Endodermal cell (in vitro differentiated cells): ENCODE results near the gene LHFPL2. TPM values are rescaled to one million over a fixed set of nuclear protein-coding genes. Genes with fewer than 3 reads are reported as not detected.
A peak's percentile ranks its signal among the peaks of the same experiment; 100 is the strongest.

Source experiments
- DNase-seq: peaks from one replicate; pipeline ENCODE4 v3.0.0-alpha.2; 2017
- H3K27ac ChIP-seq: 2 replicates; pipeline ENCODE4 v1.5.1; 2013; ENCODE audit warnings: mild to moderate bottlenecking, low read depth, low read length, moderate library complexity
- H3K27me3 ChIP-seq: 2 replicates; pipeline ENCODE4 v1.6.1; 2013; ENCODE audit warnings: mild to moderate bottlenecking, low read length, moderate library complexity; ENCODE audit not compliant: insufficient read depth, control insufficient read depth, poor library complexity, severe bottlenecking
- H3K36me3 ChIP-seq: 2 replicates; pipeline ENCODE4 v1.7.0; 2013; ENCODE audit warnings: mild to moderate bottlenecking, low read length, moderate library complexity; ENCODE audit not compliant: control insufficient read depth, insufficient read depth
- H3K4me1 ChIP-seq: one replicate; pipeline ENCODE4 v1.7.0; 2013; ENCODE audit warnings: low read length; ENCODE audit not compliant: control insufficient read depth, insufficient read depth
- H3K4me3 ChIP-seq: 2 replicates; pipeline ENCODE4 v1.5.1; 2013; ENCODE audit warnings: mild to moderate bottlenecking, low read length, moderate library complexity
- H3K9ac ChIP-seq: 2 replicates; pipeline ENCODE4 v1.6.1; 2013; ENCODE audit warnings: mild to moderate bottlenecking, low read length, moderate library complexity; ENCODE audit not compliant: poor library complexity, severe bottlenecking; ENCODE audit errors: extremely low read depth
- H3K9me3 ChIP-seq: 2 replicates; pipeline ENCODE4 v1.6.1; 2013; ENCODE audit warnings: mild to moderate bottlenecking, low read length, moderate library complexity; ENCODE audit not compliant: control insufficient read depth
- H3K27ac Mint-ChIP-seq: 2 replicates; pipeline ENCODE4 v1.8.0; 2020; ENCODE audit warnings: mixed read lengths
- H3K27me3 Mint-ChIP-seq: 2 replicates; pipeline ENCODE4 v1.8.0; 2021; ENCODE audit warnings: mild to moderate bottlenecking, mixed read lengths; ENCODE audit not compliant: insufficient read depth
- H3K36me3 Mint-ChIP-seq: 2 replicates; pipeline ENCODE4 v1.8.0; 2020; ENCODE audit warnings: low read depth, mixed read lengths
- H3K4me1 Mint-ChIP-seq: 2 replicates; pipeline ENCODE4 v1.8.0; 2020; ENCODE audit warnings: mixed read lengths
- H3K4me3 Mint-ChIP-seq: 2 replicates; pipeline ENCODE4 v1.8.0; 2020; ENCODE audit warnings: mild to moderate bottlenecking, moderate library complexity, mixed read lengths
- H3K9me3 Mint-ChIP-seq: 2 replicates; pipeline ENCODE4 v1.8.0; 2020; ENCODE audit warnings: mild to moderate bottlenecking, mixed read lengths
- WGBS, 2 experiments: methylation state at CpG; one replicate each; pipeline versions ENCODE4 v1.1.5 to v1.1.7; 2013; ENCODE audit warnings: missing lambda C conversion rate in 2 of 2, mixed read lengths in 1 of 2; ENCODE audit not compliant: insufficient coverage in 1 of 2, insufficient read length in 1 of 2; 5-methylcytosine and 5-hydroxymethylcytosine counted together
- total RNA-seq, 2 donors: library from RNA; stranded (reverse); fragmentation: NEBNext Ultra II Directional in 1 of 2; extraction: Animal tissue kit (Norgen Biotek cat#: 25700) in 1 of 2; gene quantifications; 2 replicates in 1 of 2; 3 replicates in 1 of 2; pipeline ENCODE4 v1.2.1, GENCODE V29; 2021
- TF ChIP-seq, protein P1 (sequence below): fragments of 200-600 bp; sonication (generic); conservative IDR thresholded peaks from 2 replicates; pipeline ENCODE4 v1.5.0; 2021; ENCODE audit warnings: antibody characterized with exemption, mild to moderate bottlenecking

The LHFPL2 gene
- total RNA-seq, 2 donors from 2014 or later: 136 to 238 TPM

DNA sequence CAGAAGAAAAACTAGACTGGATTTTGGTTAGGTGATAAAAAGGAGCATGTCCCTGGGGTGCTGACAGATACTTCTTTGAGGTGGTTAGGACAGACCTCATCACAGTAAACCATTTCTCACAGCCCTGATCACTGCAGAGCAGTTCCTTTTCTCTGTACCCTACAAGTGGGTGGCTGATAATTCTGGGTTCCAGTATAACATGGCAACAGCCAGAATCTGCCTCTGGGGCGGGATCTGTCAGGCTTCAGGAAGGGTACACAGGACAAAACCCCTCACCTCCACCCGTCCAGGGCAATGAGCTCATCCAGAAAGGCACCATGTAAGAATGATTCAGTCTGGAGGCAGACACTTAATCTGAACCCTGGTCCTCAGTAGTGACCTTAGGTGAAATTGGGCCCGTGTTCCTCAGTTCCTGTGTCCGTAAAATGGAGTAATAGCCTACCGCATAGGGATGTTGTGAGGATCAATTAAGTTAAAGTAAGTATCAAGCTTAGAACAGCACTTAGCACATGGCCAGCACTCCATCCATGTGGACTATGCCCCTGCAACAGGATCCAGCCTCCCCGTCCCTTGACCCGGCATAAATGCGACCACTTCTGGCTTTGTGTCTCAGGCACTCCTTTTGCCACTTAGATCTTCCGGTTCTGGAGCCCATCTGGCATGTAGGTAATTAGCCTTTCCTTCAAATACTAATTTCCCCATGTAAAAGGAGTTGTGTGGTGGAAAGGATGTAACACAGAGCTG is 129.2 kb downstream of the LHFPL2 start:
- DNase-seq: no peak
- Histone ChIP-seq H3K4me3 (no peak overlapping the region), H3K27ac (no peak overlapping the region), H3K9me3 (no peaks in the 10 kb centered on the region), H3K4me1 (peaks cover 43% of the 10 kb centered on the region), H3K36me3 (peaks cover 23% of the 10 kb centered on the region), H3K27me3 (no peaks in the 10 kb centered on the region), H3K9ac (no peak overlapping the region)
- peaks cover 75% of the 10 kb centered on the region for H3K4me1 Mint-ChIP-seq
- 92 to 96% methylated on average over 2 to 9 of the region's 9 CpGs for WGBS, 2 experiments
- no peaks in the 10 kb centered on the region for H3K27me3 Mint-ChIP-seq
- H3K36me3 Mint-ChIP-seq: peaks cover 59% of the 10 kb centered on the region
- no peak overlapping the region for H3K4me3 Mint-ChIP-seq
- TF ChIP-seq, protein P1, sequence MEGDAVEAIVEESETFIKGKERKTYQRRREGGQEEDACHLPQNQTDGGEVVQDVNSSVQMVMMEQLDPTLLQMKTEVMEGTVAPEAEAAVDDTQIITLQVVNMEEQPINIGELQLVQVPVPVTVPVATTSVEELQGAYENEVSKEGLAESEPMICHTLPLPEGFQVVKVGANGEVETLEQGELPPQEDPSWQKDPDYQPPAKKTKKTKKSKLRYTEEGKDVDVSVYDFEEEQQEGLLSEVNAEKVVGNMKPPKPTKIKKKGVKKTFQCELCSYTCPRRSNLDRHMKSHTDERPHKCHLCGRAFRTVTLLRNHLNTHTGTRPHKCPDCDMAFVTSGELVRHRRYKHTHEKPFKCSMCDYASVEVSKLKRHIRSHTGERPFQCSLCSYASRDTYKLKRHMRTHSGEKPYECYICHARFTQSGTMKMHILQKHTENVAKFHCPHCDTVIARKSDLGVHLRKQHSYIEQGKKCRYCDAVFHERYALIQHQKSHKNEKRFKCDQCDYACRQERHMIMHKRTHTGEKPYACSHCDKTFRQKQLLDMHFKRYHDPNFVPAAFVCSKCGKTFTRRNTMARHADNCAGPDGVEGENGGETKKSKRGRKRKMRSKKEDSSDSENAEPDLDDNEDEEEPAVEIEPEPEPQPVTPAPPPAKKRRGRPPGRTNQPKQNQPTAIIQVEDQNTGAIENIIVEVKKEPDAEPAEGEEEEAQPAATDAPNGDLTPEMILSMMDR: no peak
- H3K27ac Mint-ChIP-seq: peak overlapping the region; percentile 86
- H3K9me3 Mint-ChIP-seq: no peaks in the 10 kb centered on the region

DNA sequence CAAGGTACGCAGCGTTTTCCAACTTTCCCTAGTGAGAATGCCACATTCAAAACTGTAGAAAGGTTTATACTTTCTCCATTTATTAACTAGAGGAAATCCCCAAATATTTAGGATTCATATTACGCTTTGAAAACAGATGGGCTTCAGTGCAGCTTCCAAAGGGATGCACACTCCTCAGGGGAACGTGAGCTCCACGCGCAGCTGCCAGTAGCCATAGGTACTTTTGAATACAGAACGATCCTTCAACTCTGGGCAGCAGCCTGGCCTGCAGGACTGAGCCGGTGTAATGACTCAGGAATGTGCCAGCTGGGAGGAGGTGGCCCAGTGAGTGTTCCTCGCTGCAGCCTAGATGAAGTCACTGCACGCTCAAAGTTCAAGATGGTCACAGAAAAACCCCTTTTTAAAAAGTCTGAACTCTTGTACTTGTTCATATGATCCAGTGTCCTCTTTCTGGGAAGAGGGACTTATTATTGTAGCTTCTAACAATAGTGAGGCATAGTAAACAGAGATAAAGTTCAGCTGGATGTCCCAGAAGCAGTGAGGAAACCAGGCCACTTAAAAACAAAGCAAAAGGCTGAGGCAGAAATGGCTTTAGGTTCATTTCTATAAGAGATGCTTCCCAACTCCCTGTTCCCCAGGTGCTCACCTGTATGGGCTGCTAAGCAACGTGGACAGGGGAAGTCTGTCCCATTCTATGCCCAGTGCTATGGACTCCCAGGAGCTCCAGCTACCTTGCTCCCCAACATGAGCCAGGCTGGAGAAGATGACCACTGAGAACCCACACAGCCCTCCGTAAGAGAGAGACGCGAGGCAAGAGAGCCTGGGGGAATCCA is 130.0 kb downstream of the LHFPL2 start:
- H3K27ac ChIP-seq: no peak overlapping the region
- Mint-ChIP-seq H3K4me1 (peaks cover 73% of the 10 kb centered on the region), H3K27ac (peak overlapping the region; percentile 86), H3K4me3 (no peak overlapping the region), H3K9me3 (no peaks in the 10 kb centered on the region), H3K36me3 (peaks cover 59% of the 10 kb centered on the region), H3K27me3 (no peaks in the 10 kb centered on the region)
- peaks cover 41% of the 10 kb centered on the region for H3K4me1 ChIP-seq
- H3K9me3 ChIP-seq: no peaks in the 10 kb centered on the region
- DNase-seq: peak; percentile 75
- H3K36me3 ChIP-seq: peaks cover 28% of the 10 kb centered on the region
- TF ChIP-seq, protein P1: no peak
- H3K27me3 ChIP-seq: no peaks in the 10 kb centered on the region
- H3K9ac ChIP-seq: no peak overlapping the region
- H3K4me3 ChIP-seq: no peak overlapping the region
- WGBS, 2 experiments: 74 to 86% methylated on average over 8 to 14 of the region's 14 CpGs

DNA sequence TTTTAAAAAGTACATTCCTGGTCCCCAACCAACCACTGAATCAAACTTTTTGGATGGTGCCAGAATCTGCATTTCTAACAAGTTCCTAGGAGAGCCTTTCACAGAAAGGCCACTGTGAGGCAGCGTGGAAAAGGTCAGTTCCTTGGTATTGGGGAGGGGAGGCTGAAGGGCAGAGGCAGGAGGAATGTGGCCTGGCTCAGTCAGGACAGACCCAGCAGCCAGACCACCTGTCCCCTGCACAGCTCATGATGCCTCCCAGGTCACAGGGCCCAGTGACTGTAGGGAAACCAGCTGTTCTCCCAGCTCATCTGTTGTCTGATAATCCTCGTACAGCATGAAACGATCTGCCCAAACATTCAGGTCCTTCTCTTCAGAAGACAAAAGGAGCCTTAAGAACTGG is 132.9 kb downstream of the LHFPL2 start:
- H3K27ac Mint-ChIP-seq: no peak overlapping the region
- Histone ChIP-seq H3K4me1 (peaks cover 18% of the 10 kb centered on the region), H3K9me3 (no peaks in the 10 kb centered on the region), H3K36me3 (peaks cover 28% of the 10 kb centered on the region), H3K27ac (no peak overlapping the region), H3K9ac (no peak overlapping the region), H3K27me3 (no peaks in the 10 kb centered on the region), H3K4me3 (no peak overlapping the region)
- H3K4me3 Mint-ChIP-seq: no peak overlapping the region
- WGBS, 2 experiments: 94 to 100% methylated on average over 2 to 3 of the region's 3 CpGs
- H3K9me3 Mint-ChIP-seq: no peaks in the 10 kb centered on the region
- peaks cover 64% of the 10 kb centered on the region for H3K36me3 Mint-ChIP-seq
- peaks cover 2% of the 10 kb centered on the region for H3K27me3 Mint-ChIP-seq
- H3K4me1 Mint-ChIP-seq: peaks cover 68% of the 10 kb centered on the region
- TF ChIP-seq, protein P1: peak; percentile 33
- peak; percentile 68 for DNase-seq
